ENCODE data around the gene USP28.

USP28 gene

GRCh38 chr11:113760241-113760640 lies 115.1 kb downstream of the USP28 start:
- CTCF ChIA-PET: interaction anchor here (1.2 to 1.7 kb wide), 2 partner anchors 13 to 46 kb away, joined by 4 to 5 read pairs; partner anchors contain the start of gene ZW10

GRCh38 chr11:113752932-113753331 lies 122.4 kb downstream of the USP28 start:
- TF ChIP-seq CTCF (IDR thresholded peaks at IDR 0.05; ENCODE audit: control extremely low read depth, extremely low read depth, low read depth, missing control alignments): no peak
- ChIA-PET POLR2A (no interaction called here), CTCF (interaction anchor here (1.3 to 1.6 kb wide), 2 partner anchors 8 to 20 kb away, joined by 3 to 5 read pairs; partner anchors contain the start of gene ZW10)
- no peak for DNase-seq (ENCODE audit: extremely low spot score)

More at GRCh38 chr11:113760241-113760640, 115.1 kb downstream of the USP28 start:
- DNase-seq (ENCODE audit: extremely low spot score): no peak
- no peak for TF ChIP-seq CTCF (IDR thresholded peaks at IDR 0.05; ENCODE audit: control extremely low read depth, extremely low read depth, low read depth, missing control alignments)
- POLR2A ChIA-PET: no interaction called here
